Activated T-helper 2 cell treated with anti-CD3 and anti-CD28 coated beads, Interferon-gamma antibody, Interleukin-2, Interleukin-4, amounts not matched to agents 10 μg/mL and 5 μg/mL and 100 μg/mL, durations not matched to agents 14 hours and 24 hours and 36 hours (primary cell): Measurements from ENCODE around the gene NUMB. TPM values are rescaled to one million over a fixed set of nuclear protein-coding genes. Genes with fewer than 3 reads are reported as not detected.
A peak's percentile ranks its signal among the peaks of the same experiment; 100 is the strongest.

Experiments
- DNase-seq: peaks from one replicate; pipeline ENCODE4 v3.0.0; 2021; ENCODE audit warnings: low spot score
- H3K27ac Mint-ChIP-seq: one replicate; pipeline ENCODE4 v1.8.0; 2021; ENCODE audit warnings: mixed read lengths
- H3K27me3 Mint-ChIP-seq: one replicate; pipeline ENCODE4 v1.8.0; 2021; ENCODE audit warnings: low read depth, mixed read lengths
- H3K36me3 Mint-ChIP-seq: one replicate; pipeline ENCODE4 v1.8.0; 2021; ENCODE audit warnings: low read depth, mixed read lengths
- H3K4me1 Mint-ChIP-seq: one replicate; pipeline ENCODE4 v1.8.0; 2021; ENCODE audit warnings: low read depth, mixed read lengths
- H3K4me3 Mint-ChIP-seq: one replicate; pipeline ENCODE4 v1.8.0; 2021; ENCODE audit warnings: low read depth, mild to moderate bottlenecking, moderate library complexity, mixed read lengths
- H3K9me3 Mint-ChIP-seq: one replicate; pipeline ENCODE4 v1.8.0; 2021; ENCODE audit warnings: mixed read lengths
- intact Hi-C: fragments of 100-400 bp; cut with micrococcal nuclease; formaldehyde crosslinking; loops from one replicate; pipeline ENCODE4 v1.15.1; 2023
- total RNA-seq: library from RNA; stranded (reverse); gene quantifications from 2 replicates; pipeline ENCODE4 v1.2.3, GENCODE V29; 2022

Gene NUMB
- total RNA-seq, 1 donor from 2014 or later = 52.4 TPM

GRCh38 chr14:73461478-73462047 lies 3.2 kb upstream of the NUMB start:
- Mint-ChIP-seq H3K4me3 (no peak overlapping the region), H3K4me1 (peaks cover 56% of the 10 kb centered on the region), H3K9me3 (no peaks in the 10 kb centered on the region), H3K36me3 (peaks cover 4% of the 10 kb centered on the region), H3K27me3 (no peaks in the 10 kb centered on the region), H3K27ac (no peak overlapping the region)
- DNase-seq = no peak
- intact Hi-C loops = no loop called here

GRCh38 chr14:73460691-73461127 lies 2.4 kb upstream of the NUMB start:
- H3K4me1 Mint-ChIP-seq = peaks cover 49% of the 10 kb centered on the region
- H3K27me3 Mint-ChIP-seq = no peaks in the 10 kb centered on the region
- H3K36me3 Mint-ChIP-seq = peaks cover 4% of the 10 kb centered on the region
- intact Hi-C loops = no loop called here
- peak overlapping the region; percentile 14 for H3K4me3 Mint-ChIP-seq
- H3K9me3 Mint-ChIP-seq = no peaks in the 10 kb centered on the region
- no peak overlapping the region for H3K27ac Mint-ChIP-seq
- no peak for DNase-seq

- Mint-ChIP-seq H3K27me3 (no peaks in the 10 kb centered on the region), H3K4me3 (peak overlapping the region; percentile 6), H3K4me1 (peaks cover 51% of the 10 kb centered on the region), H3K9me3 (no peaks in the 10 kb centered on the region), H3K27ac (peak overlapping the region; percentile 11), H3K36me3 (peaks cover 4% of the 10 kb centered on the region)
- intact Hi-C loops = loop anchor here (2.0 kb wide), 1 partner anchor 31 kb away; the partner anchor contains the start of gene RIOX1
- DNase-seq = no peak
These were observed 1.6 kb upstream of the NUMB start for GRCh38 chr14:73459959-73460358.

- no peak for DNase-seq
- Mint-ChIP-seq H3K36me3 (peaks cover 4% of the 10 kb centered on the region), H3K4me3 (peak overlapping the region; percentile 91), H3K27ac (peak overlapping the region; percentile 78), H3K4me1 (peaks cover 41% of the 10 kb centered on the region), H3K27me3 (no peaks in the 10 kb centered on the region), H3K9me3 (no peaks in the 10 kb centered on the region)
- intact Hi-C loops = loop anchor here (1.0 to 2.0 kb wide), 2 partner anchors 9 to 33 kb away; partner anchors contain the start of gene RIOX1
These were observed 493 bp downstream of the NUMB start for GRCh38 chr14:73457924-73458182.

GRCh38 chr14:73457041-73457923 lies 1.1 kb downstream of the NUMB start:
- Mint-ChIP-seq H3K4me3 (peak overlapping the region; percentile 91), H3K36me3 (peaks cover 4% of the 10 kb centered on the region), H3K9me3 (no peaks in the 10 kb centered on the region), H3K4me1 (peaks cover 44% of the 10 kb centered on the region), H3K27ac (peak overlapping the region; percentile 78), H3K27me3 (no peaks in the 10 kb centered on the region)
- intact Hi-C loops = no loop called here
- peak; percentile 15 for DNase-seq

GRCh38 chr14:73455294-73455693 lies 3.1 kb downstream of the NUMB start:
- Mint-ChIP-seq H3K27me3 (no peaks in the 10 kb centered on the region), H3K9me3 (no peaks in the 10 kb centered on the region), H3K36me3 (peaks cover 4% of the 10 kb centered on the region), H3K4me1 (peaks cover 39% of the 10 kb centered on the region), H3K27ac (no peak overlapping the region), H3K4me3 (no peak overlapping the region)
- DNase-seq = no peak
- intact Hi-C loops = no loop called here

GRCh38 chr14:73452341-73453186 lies 5.8 kb downstream of the NUMB start:
- Mint-ChIP-seq H3K27me3 (no peaks in the 10 kb centered on the region), H3K4me1 (peaks cover 30% of the 10 kb centered on the region), H3K27ac (no peak overlapping the region), H3K9me3 (no peaks in the 10 kb centered on the region), H3K4me3 (no peak overlapping the region), H3K36me3 (peaks cover 4% of the 10 kb centered on the region)
- no peak for DNase-seq
- intact Hi-C loops = no loop called here

- DNase-seq = no peak
- no peaks in the 10 kb centered on the region for H3K36me3 Mint-ChIP-seq
- H3K27me3 Mint-ChIP-seq = no peaks in the 10 kb centered on the region
- H3K27ac Mint-ChIP-seq = no peak overlapping the region
- intact Hi-C loops = no loop called here
- no peaks in the 10 kb centered on the region for H3K4me1 Mint-ChIP-seq
- no peaks in the 10 kb centered on the region for H3K9me3 Mint-ChIP-seq
- H3K4me3 Mint-ChIP-seq = no peak overlapping the region
These were observed 14.6 kb downstream of the NUMB start for GRCh38 chr14:73443758-73444157.

GRCh38 chr14:73441286-73441685 lies 17.1 kb downstream of the NUMB start:
- Mint-ChIP-seq H3K9me3 (no peaks in the 10 kb centered on the region), H3K4me3 (no peak overlapping the region), H3K36me3 (no peaks in the 10 kb centered on the region), H3K27me3 (no peaks in the 10 kb centered on the region), H3K27ac (no peak overlapping the region), H3K4me1 (no peaks in the 10 kb centered on the region)
- no peak for DNase-seq
- intact Hi-C loops = no loop called here

- DNase-seq = no peak
- Mint-ChIP-seq H3K4me3 (no peak overlapping the region), H3K4me1 (no peaks in the 10 kb centered on the region), H3K36me3 (no peaks in the 10 kb centered on the region), H3K27ac (no peak overlapping the region), H3K27me3 (no peaks in the 10 kb centered on the region), H3K9me3 (no peaks in the 10 kb centered on the region)
- intact Hi-C loops = no loop called here
These were observed 19.4 kb downstream of the NUMB start for GRCh38 chr14:73438993-73439392.

- Mint-ChIP-seq H3K4me1 (no peaks in the 10 kb centered on the region), H3K27ac (no peak overlapping the region), H3K4me3 (no peak overlapping the region), H3K36me3 (no peaks in the 10 kb centered on the region), H3K9me3 (no peaks in the 10 kb centered on the region), H3K27me3 (no peaks in the 10 kb centered on the region)
- intact Hi-C loops = no loop called here
- no peak for DNase-seq
These were observed 21.1 kb downstream of the NUMB start for GRCh38 chr14:73437206-73437605.

GRCh38 chr14:73432124-73432523 lies 26.2 kb downstream of the NUMB start:
- no peaks in the 10 kb centered on the region for H3K36me3 Mint-ChIP-seq
- no peaks in the 10 kb centered on the region for H3K9me3 Mint-ChIP-seq
- intact Hi-C loops = no loop called here
- H3K4me3 Mint-ChIP-seq = no peak overlapping the region
- no peaks in the 10 kb centered on the region for H3K27me3 Mint-ChIP-seq
- H3K27ac Mint-ChIP-seq = no peak overlapping the region
- H3K4me1 Mint-ChIP-seq = peaks cover 2% of the 10 kb centered on the region
- DNase-seq = no peak
